ENCODE data around the gene MYLK.

GRCh38 chr3:123606527-123606926, 277.6 kb downstream of the MYLK start:
- TF ChIP-seq EP300 (IDR thresholded peaks at IDR 0.05): no peak
- TF ChIP-seq, protein P1, sequence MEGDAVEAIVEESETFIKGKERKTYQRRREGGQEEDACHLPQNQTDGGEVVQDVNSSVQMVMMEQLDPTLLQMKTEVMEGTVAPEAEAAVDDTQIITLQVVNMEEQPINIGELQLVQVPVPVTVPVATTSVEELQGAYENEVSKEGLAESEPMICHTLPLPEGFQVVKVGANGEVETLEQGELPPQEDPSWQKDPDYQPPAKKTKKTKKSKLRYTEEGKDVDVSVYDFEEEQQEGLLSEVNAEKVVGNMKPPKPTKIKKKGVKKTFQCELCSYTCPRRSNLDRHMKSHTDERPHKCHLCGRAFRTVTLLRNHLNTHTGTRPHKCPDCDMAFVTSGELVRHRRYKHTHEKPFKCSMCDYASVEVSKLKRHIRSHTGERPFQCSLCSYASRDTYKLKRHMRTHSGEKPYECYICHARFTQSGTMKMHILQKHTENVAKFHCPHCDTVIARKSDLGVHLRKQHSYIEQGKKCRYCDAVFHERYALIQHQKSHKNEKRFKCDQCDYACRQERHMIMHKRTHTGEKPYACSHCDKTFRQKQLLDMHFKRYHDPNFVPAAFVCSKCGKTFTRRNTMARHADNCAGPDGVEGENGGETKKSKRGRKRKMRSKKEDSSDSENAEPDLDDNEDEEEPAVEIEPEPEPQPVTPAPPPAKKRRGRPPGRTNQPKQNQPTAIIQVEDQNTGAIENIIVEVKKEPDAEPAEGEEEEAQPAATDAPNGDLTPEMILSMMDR (IDR thresholded peaks at IDR 0.05): no peak

Data from stomach (tissue), 4 donors.